AG08396 (cell line): ENCODE results near the gene LEPR.
A peak's percentile ranks its signal among the peaks of the same experiment; 100 is the strongest.

Experiments
- DNase-seq: peaks from one replicate; pipeline ENCODE4 v3.0.0; 2012; ENCODE audit warnings: low spot score, mixed read lengths

The LEPR gene

GRCh38 chr1:65412256-65412983 is 8.0 kb upstream of the LEPR start:
- DNase-seq = no peak

GRCh38 chr1:65412984-65413375 is 7.5 kb upstream of the LEPR start:
- peak; percentile 22 for DNase-seq

- no peak for DNase-seq
These were observed 5.9 kb upstream of the LEPR start for GRCh38 chr1:65414538-65414937.

GRCh38 chr1:65416767-65417166 is 3.7 kb upstream of the LEPR start:
- DNase-seq = no peak

GRCh38 chr1:65417729-65418128 is 2.7 kb upstream of the LEPR start:
- no peak for DNase-seq

- peak; percentile 14 for DNase-seq
These were observed 1.8 kb upstream of the LEPR start for GRCh38 chr1:65418522-65419185.

- peak; percentile 97 for DNase-seq
These were observed 533 bp upstream of the LEPR start for GRCh38 chr1:65419681-65420589.

- DNase-seq = no peak
These were observed 1.0 kb downstream of the LEPR start for GRCh38 chr1:65421351-65422025.

- no peak for DNase-seq
These were observed 2.1 kb downstream of the LEPR start for GRCh38 chr1:65422241-65423203.

GRCh38 chr1:65423884-65424572 is 3.6 kb downstream of the LEPR start:
- DNase-seq = peak; percentile 52

- DNase-seq = no peak
These were observed 4.1 kb downstream of the LEPR start for GRCh38 chr1:65424573-65424889.

GRCh38 chr1:65425006-65425405 is 4.5 kb downstream of the LEPR start:
- DNase-seq = no peak

GRCh38 chr1:65425697-65426096 is 5.2 kb downstream of the LEPR start:
- peak; percentile 65 for DNase-seq

GRCh38 chr1:65429078-65429477 is 8.6 kb downstream of the LEPR start:
- DNase-seq = no peak

GRCh38 chr1:65429806-65430205 is 9.3 kb downstream of the LEPR start:
- peak; percentile 40 for DNase-seq

GRCh38 chr1:65431111-65431705 is 10.7 kb downstream of the LEPR start:
- peak; percentile 26 for DNase-seq

- no peak for DNase-seq
These were observed 12.4 kb downstream of the LEPR start for GRCh38 chr1:65432918-65433317.

- no peak for DNase-seq
These were observed 13.8 kb downstream of the LEPR start for GRCh38 chr1:65434255-65434654.

- no peak for DNase-seq
These were observed 14.3 kb downstream of the LEPR start for GRCh38 chr1:65434760-65435159.

- DNase-seq = peak; percentile 54
These were observed 15.5 kb downstream of the LEPR start for GRCh38 chr1:65435987-65436386.
